ENCODE data around the gene GPR12.

DNA sequence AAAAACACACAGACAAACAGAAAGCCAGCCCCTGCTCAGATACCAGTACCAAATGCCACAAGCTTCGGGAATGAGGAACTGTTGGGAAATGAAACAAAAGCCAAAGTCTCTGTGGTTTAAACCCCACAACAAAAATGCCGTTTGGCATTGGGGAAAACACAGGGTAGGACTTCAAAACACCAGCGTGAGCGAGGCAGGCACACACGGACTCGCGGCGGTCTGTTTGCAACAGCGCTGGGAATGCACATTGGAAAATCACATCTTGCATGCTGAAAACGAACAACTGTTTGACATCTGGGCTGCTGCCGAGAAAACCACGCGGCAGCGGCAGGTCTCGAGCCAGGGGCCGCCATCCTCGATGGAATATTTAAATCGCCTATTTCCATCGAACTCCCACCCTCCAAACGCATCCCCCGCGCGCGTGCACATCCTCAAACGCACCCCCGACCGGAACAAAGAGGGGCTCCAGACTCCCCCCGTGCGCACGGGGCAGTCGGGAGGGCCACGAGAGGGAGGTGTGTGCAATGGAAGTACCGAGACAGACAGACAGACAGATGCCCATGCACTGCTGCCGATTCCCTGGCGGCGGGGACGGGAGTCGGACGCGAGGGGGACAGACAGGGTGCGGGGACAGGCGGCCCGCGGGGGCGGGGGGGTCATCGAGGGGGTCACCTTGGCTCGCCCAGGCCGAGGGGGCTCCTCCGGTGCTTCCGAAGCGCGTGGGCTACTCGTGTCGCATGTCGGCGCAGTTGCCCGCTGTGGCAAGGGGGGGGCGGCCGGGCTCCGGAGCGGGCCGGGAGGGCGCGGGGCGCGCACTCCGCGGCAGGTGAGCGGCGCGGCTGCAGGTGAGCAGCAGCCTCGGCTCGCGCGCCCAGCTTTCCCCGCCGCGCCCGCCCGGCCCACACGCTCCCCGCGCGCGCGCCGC, at the start of gene GPR12:
- TF ChIP-seq, protein P1, sequence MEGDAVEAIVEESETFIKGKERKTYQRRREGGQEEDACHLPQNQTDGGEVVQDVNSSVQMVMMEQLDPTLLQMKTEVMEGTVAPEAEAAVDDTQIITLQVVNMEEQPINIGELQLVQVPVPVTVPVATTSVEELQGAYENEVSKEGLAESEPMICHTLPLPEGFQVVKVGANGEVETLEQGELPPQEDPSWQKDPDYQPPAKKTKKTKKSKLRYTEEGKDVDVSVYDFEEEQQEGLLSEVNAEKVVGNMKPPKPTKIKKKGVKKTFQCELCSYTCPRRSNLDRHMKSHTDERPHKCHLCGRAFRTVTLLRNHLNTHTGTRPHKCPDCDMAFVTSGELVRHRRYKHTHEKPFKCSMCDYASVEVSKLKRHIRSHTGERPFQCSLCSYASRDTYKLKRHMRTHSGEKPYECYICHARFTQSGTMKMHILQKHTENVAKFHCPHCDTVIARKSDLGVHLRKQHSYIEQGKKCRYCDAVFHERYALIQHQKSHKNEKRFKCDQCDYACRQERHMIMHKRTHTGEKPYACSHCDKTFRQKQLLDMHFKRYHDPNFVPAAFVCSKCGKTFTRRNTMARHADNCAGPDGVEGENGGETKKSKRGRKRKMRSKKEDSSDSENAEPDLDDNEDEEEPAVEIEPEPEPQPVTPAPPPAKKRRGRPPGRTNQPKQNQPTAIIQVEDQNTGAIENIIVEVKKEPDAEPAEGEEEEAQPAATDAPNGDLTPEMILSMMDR (IDR thresholded peaks at IDR 0.05), result no peak
- TF ChIP-seq POLR2A (IDR thresholded peaks at IDR 0.05) (no peak), POLR2AphosphoS5 (IDR thresholded peaks at IDR 0.05) (no peak)

Measured in breast epithelium (tissue), 3 donors.